Measurements from ENCODE around the gene GSTM3. TPM values are rescaled to one million over a fixed set of nuclear protein-coding genes. Genes with fewer than 3 reads are reported as not detected.

Gene GSTM3
- total and polyA plus RNA-seq, 9 of the 15 experiments (the other 6 are each of a cell fraction or from before 2014, with no cell fraction given), result 3.9 to 24.5 (median 9.4) TPM

DNA sequence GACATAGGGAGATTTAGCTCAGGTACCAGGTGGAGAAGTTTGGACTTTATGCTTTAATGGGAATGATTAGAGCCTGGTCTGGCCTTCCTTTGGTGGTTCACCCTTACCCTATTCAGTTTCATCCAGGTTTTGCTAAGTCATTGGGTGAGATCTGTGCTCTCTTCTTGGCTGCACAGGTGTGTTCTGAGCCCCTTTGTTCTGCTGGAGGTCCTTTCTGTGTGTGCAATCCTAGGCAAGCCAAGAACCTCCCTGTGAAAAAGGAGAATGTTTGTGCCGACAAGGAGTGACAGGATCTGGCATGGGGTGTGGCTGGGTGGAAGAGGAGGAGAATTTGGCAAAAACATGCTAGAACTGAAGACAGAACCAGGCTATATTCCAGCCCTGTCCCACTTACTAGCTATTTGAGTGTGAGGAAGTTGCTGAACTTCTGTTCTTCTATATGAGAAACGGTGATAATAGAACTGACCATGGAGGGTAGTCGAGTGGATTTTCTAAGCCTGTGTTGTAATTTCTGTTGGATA lies 24.2 kb downstream of the GSTM3 start:
- Histone ChIP-seq H3K4me1 (replicated peaks in 1 of 2; ENCODE audit: control insufficient read depth in 2 of 2, insufficient read depth in 2 of 2, low read length in 2 of 2) (peaks cover 14 to 21% of the 10 kb centered on the region in 2 experiments; a peak in 4 of 5 replicates), H4K20me1 (replicated peaks; ENCODE audit: control insufficient read depth, insufficient read depth, low read length) (no peaks in the 10 kb centered on the region), H3K4me3 (no peak overlapping the region), H3K9ac (ENCODE audit: insufficient read depth in 1 of 2, low read depth in 2 of 2, low read length in 2 of 2) (no peak overlapping the region), H3K27me3 (ENCODE audit: control insufficient read depth in 2 of 2, insufficient read depth in 2 of 2, low read length in 2 of 2) (peaks cover 0 to 6% of the 10 kb centered on the region in 2 experiments; a peak in 2 of 5 replicates), H3K9me3 (replicated peaks; ENCODE audit: control insufficient read depth, insufficient read depth, low read depth, low read length) (no peaks in the 10 kb centered on the region), H3K9me1 (ENCODE audit: control insufficient read depth, insufficient read depth, low read length) (no peaks in the 10 kb centered on the region), H3K79me2 (ENCODE audit: control insufficient read depth, insufficient read depth, low read length) (no peaks in the 10 kb centered on the region), H3K27ac (ENCODE audit: extremely low read depth, low read depth, low read length) (no peak overlapping the region), H2AFZ (ENCODE audit: low read depth, low read length) (no peak overlapping the region), H3K4me2 (ENCODE audit: insufficient read depth, low read length) (no peak overlapping the region), H3K36me3 (ENCODE audit: control insufficient read depth, insufficient read depth, low read length) (no peaks in the 10 kb centered on the region)
- DNase-seq (ENCODE audit: extremely low read depth in 1 of 4, low spot score in 3 of 4) (no peak), ATAC-seq (no peak), FAIRE-seq (no peak)
- POLR2A ChIA-PET, result interaction anchor here (0.5 to 2.2 kb wide), 4 partner anchors 21 to 202 kb away, joined by 3 to 6 read pairs (median 4); no protein-coding TSS in a partner anchor
- WGBS (ENCODE audit: insufficient coverage, low coverage, missing lambda C conversion rate), result 20% methylated on average over 3 of the region's 3 CpGs
- TF ChIP-seq MAFG (tag; conservative IDR thresholded peaks at IDR 0.05), result 0 out of 2 replicates have a peak, but pooled peaks have one; percentile 3
- no peak for TF ChIP-seq IFI16 (CRISPR knock-in tag; IDR thresholded peaks at IDR 0.05)
- TF ChIP-seq CBX5 (IDR thresholded peaks at IDR 0.05; ENCODE audit: borderline replicate concordance, low read depth), result no peak
- TF ChIP-seq PHF8 (IDR thresholded peaks at IDR 0.05; ENCODE audit: borderline replicate concordance, low read length), result no peak
- no TSS peak for BruUV-seq (replicated peaks)
- intact Hi-C loops (cut with micrococcal nuclease) (loop anchor here (5.0 kb wide), 1 partner anchor 169 kb away; the partner anchor contains the start of gene GNAI3), in situ Hi-C loops (cut with MboI) (loop anchor here (5.0 kb wide), 1 partner anchor 39 kb away; no protein-coding TSS in a partner anchor)
- CTCF ChIA-PET (ENCODE audit: low intra/inter-chr PET ratio), result no interaction called here

DNA sequence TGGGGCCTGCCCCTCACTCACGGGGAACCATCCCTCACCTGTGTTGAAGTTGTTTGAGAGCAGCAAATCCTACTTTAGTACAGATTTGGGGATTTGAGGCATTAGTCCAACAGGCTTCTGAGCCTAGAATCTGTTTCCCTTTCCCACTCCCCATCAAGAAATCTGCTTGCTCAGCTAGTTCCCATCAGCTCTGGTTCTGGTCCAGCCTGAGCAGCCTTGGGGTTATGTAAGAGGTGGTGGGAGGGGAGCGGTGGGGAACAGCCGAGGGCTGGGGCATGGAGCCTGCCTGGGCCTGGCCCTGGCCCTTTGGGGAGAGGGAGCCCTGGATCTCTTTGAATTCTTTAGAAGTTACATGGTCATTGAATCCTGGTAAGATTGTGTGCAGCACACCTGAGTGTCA lies 24.7 kb downstream of the GSTM3 start:
- DNase-seq (ENCODE audit: extremely low read depth in 1 of 4, low spot score in 3 of 4) (peak in 3 of 4 experiments; percentile 3), FAIRE-seq (no peak), ATAC-seq (no peak)
- no peak overlapping the region for H2AFZ ChIP-seq (ENCODE audit: low read depth, low read length)
- H3K9ac ChIP-seq (ENCODE audit: insufficient read depth in 1 of 2, low read depth in 2 of 2, low read length in 2 of 2), result no peak overlapping the region
- H3K9me3 ChIP-seq (replicated peaks; ENCODE audit: control insufficient read depth, insufficient read depth, low read depth, low read length), result no peaks in the 10 kb centered on the region
- H3K36me3 ChIP-seq (ENCODE audit: control insufficient read depth, insufficient read depth, low read length), result no peaks in the 10 kb centered on the region
- H3K27me3 ChIP-seq (ENCODE audit: control insufficient read depth in 2 of 2, insufficient read depth in 2 of 2, low read length in 2 of 2), result peaks cover 0 to 6% of the 10 kb centered on the region in 2 experiments; a peak in 2 of 5 replicates
- no peak overlapping the region for H3K4me3 ChIP-seq
- POLR2A ChIA-PET, result interaction anchor here (1.0 kb wide), 1 partner anchor 37 kb away, joined by 3 read pairs; no protein-coding TSS in a partner anchor
- H3K9me1 ChIP-seq (ENCODE audit: control insufficient read depth, insufficient read depth, low read length), result no peaks in the 10 kb centered on the region
- intact Hi-C loops (cut with micrococcal nuclease) (loop anchor here (5.0 kb wide), 1 partner anchor 169 kb away; the partner anchor contains the start of gene GNAI3), in situ Hi-C loops (cut with MboI) (loop anchor here (5.0 kb wide), 1 partner anchor 39 kb away; no protein-coding TSS in a partner anchor)
- H3K27ac ChIP-seq (ENCODE audit: extremely low read depth, low read depth, low read length), result no peak overlapping the region
- CTCF ChIA-PET (ENCODE audit: low intra/inter-chr PET ratio), result no interaction called here
- no peak overlapping the region for H3K4me2 ChIP-seq (ENCODE audit: insufficient read depth, low read length)
- 31% methylated on average over 3 of the region's 3 CpGs for WGBS (ENCODE audit: insufficient coverage, low coverage, missing lambda C conversion rate)
- H3K4me1 ChIP-seq (replicated peaks in 1 of 2; ENCODE audit: control insufficient read depth in 2 of 2, insufficient read depth in 2 of 2, low read length in 2 of 2), result peaks cover 14 to 21% of the 10 kb centered on the region in 2 experiments; a peak in 4 of 5 replicates
- no peaks in the 10 kb centered on the region for H3K79me2 ChIP-seq (ENCODE audit: control insufficient read depth, insufficient read depth, low read length)
- no peaks in the 10 kb centered on the region for H4K20me1 ChIP-seq (replicated peaks; ENCODE audit: control insufficient read depth, insufficient read depth, low read length)
- no TSS peak for BruUV-seq (replicated peaks)
- no peak for TF ChIP-seq GTF2F1 (IDR thresholded peaks at IDR 0.05; ENCODE audit: low read depth, low read length)
- no peak for TF ChIP-seq YY1 (IDR thresholded peaks at IDR 0.05; ENCODE audit: borderline replicate concordance in 1 of 3, control insufficient read depth in 1 of 3, extremely low read depth in 1 of 3, insufficient read depth in 3 of 3, insufficient read length in 1 of 3, insufficient replicate concordance in 2 of 3, low read depth in 1 of 3, low read length in 2 of 3)
- TF ChIP-seq MAFG (tag; conservative IDR thresholded peaks at IDR 0.05), result peak; percentile 12; the same call in 1 of the 2 replicates
- peak; percentile 71 for TF ChIP-seq ZNF316 (IDR thresholded peaks at IDR 0.05)
- TF ChIP-seq ZNF75A (CRISPR knock-in tag; IDR thresholded peaks at IDR 0.05), result no peak
- TF ChIP-seq TFAP4 (CRISPR knock-in tag; IDR thresholded peaks at IDR 0.05; ENCODE audit: borderline replicate concordance), result no peak
